NCI-H524 treated with DMSO at 0.1 percent for 48 hours (cell line): ENCODE results near the gene RANGAP1.
A peak's percentile ranks its signal among the peaks of the same experiment; 100 is the strongest.
"Not testable (repeated sequence)": the region's sequence is repeated elsewhere in the genome, so short reads cannot be mapped to it uniquely, and the experiment has no call there.

Source experiments
- DNase-seq: peaks from one replicate; lab custom pipeline; 2025; lab: John Stamatoyannopoulos, UW

Gene RANGAP1

DNA sequence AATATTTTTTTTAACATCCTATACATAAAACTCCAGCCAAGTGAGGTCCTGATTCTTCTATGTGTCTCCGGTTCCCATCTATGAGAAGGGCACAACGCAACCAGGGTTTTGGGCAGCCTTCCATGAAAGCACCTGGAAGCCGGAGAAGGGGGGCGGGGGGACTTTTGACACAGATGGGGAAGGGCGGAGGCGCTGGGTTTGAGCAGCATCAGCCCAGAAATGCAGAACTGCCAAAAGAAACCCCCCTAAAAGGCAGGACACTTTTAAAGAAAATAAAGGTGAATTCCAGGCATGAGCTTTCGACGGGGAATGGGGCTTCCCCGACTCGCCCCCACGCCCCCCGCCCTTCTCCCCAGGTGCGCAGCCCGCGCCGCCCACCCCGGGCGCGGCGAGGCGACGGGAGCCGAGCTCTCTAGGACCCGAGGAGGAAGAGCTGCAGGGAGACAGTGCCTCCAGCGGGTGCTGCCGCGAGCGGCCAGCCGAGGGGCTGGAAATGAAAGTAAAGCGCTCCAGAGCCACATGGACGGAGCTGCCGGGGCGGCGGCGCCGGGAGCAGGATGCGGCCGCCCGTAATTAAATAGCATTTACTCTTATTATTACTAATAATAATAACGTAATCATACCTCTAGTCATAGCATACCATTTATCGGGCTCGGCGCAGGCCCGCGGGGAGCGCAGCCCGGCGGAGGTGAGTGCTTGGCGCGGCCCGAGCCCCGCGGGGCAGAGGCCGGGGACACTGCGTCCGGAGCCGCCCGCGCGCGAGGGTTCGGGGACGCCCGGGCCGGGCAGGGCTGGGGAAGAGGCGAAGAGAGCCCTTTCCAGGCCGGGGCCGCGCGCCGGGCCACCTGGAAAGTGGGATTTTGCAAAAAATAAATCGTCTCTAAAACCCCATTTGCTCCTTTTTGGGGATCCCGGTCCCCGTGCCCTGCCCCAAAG is 15.4 kb upstream of the RANGAP1 start, which contains the start of gene ZC3H7B:
ZC3H7B (plus strand) TSS at position 441 of the 936 bp plus-strand sequence. CDS start 19,136 bp downstream, outside the sequence.
- peak; percentile 21 for DNase-seq

DNA sequence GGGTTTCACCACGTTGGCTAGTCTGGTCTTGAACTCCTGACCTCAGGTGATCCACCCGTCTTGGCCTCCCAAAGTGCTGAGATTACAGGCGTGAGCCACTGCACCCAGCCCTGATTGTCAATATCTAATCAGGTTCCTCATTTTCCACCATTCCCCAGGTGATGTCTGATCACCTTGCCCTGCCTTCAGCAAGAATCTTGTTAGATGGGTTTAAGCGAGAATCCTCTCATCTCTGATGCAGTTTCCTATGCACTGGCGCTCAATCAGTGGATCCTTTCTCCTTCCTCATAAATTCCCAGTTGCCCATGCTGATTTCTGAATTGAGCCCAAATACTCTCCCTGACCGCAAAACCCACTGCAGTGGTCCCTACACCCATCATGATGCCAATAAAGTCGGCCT is 14.7 kb upstream of the RANGAP1 start:
- DNase-seq = no peak

DNA sequence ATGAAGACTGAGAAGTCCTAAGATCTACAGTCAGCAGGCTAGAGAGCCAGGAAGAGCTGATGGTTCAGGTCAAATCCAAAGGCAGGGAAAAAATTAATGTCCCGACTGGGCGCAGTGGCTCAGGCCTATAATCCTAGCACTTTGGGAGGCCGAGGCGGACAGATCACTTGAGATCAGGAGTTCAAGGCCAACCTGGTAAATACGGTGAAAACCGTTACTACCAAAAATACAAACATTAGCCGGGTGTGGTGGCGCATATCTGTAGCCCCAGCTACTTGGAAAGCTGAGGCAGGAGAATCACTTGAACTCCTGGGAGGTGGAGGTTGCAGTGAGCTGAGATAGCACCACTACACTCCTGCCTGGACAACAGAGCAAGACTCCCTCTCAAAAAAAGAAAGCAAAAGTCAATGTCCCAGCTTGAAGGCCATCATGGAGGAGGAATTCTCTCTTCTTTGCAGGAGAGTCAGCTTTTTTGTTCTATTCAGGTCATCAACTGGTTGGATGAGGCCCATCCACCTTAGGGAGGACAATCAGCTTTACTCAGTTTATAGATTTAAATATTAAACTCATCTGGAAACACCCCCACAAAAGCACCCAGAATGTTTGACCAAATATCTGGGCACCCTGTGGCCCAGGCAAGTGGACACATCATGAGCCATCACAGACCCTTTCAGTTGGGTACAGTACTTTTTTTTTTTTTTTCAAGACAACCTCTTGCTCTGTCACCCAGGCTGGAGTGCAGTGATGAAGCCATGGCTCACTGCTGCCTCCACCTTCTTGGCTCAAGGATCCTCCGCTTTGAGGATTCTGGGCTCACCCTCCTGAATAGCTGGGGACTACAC is 11.1 kb upstream of the RANGAP1 start:
- no peak for DNase-seq

DNA sequence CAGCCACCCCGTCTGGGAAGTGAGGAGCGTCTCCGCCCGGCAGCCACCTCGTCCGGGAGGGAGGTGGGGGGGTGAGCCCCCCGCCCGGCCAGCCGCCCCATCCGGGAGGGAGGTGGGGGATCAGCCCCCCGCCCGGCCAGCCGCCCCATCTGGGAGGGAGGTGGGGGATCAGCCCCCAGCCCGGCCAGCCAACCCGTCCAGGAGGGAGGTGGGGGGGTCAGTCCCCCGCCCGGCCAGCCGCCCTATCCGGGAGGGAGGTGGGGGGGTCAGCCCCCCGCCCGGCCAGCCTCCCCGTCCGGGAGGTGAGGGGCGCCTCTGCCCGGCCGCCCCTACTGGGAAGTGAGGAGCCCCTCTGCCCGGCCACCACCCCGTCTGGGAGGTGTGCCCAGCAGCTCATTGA is 8.8 kb upstream of the RANGAP1 start:
- not testable (repeated sequence) for DNase-seq

DNA sequence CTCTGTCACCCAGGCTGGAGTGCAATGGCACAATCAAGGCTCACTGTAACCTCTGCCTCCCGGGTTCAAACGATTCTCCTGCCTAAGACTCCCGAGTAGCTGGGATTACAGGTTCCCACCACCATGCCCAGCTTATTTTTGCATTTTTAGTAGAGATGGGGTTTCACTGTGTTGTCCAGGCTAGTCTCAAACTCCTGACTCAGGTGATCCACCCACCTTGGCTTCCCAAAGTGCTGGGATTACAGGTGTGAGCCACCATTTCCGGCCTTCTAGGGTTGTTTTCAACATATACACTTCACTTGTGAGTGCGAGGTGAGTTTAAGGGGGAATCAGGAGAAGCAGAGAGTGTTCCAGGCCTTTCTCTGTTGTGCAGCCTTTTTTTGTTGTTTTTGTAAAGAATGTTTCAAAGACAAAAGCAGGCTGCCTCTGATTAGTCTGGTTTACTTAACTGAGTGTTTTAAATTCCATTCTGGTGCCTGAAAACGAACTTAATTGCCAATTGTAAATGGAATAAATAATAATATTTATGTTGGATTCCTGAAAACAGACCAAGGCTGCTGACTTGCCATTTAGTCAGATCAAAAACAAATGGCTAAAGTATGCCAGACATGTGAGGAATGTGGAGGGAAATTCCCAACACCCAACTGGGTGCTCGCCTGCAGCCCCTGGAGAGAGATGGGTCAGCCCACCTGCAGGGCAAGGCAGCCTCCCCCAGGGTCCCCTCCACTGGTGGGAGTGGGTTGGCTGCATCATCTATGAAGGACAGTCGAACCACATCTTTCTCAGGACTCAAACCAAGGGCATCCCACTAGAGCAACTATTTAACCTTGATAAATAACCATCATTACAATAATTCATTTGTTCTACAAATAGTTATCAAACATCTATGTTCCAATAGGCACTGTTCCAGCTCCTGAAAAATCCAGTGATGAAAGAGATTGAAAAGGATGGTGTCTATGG is 4.6 kb upstream of the RANGAP1 start:
- DNase-seq = no peak

DNA sequence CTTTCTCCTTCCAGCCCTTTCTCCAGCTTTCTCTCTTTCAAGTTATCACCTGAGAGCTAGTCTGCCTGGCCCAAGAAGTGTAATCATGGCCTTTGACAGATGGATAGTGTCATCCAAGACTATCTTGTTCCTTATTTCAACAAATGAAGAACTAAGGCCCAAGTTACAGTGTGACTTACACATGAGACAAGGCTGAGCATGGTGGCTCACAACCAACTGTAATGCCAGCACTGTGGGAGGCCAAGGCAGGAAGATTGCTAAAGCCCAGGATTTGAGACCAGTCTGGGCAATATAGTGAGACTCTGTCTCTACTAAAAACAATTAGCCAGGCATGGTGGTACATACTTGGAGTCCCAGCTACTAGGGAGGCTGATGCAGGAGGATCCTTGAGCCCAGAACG is 3.7 kb upstream of the RANGAP1 start:
- no peak for DNase-seq

DNA sequence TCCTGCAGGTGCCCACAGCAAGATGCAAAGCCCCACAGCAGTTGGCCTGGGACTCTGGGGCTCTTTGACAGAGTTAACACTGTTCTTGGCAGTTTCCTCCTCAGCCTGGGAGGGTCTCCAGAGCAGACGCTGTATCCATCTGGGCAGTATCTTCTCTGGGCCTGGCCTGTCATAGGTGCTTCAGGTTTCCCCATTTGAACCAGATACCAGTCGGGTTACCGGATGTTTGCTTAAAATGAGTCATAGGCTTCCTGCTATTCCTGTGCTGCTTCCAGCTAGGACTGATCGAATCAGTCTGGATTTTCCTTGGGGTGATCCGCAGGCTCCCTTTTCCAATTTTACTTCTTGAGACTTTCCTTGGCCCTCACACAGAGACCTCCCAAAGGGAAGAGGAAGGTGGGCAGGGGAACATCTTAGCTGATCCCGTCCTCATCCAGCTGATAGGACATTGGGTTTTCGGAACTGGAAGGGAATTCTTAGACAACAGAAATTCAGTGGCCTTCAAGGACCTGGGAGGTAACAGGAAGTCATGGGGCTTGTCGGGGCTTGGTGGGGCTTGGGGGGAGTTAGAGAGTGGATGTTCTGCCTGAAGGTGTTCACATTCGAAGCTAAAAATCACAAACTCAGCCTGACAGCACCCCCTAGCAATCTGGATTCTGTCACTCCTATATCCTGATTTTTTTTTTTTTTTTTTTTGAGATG is 2.4 kb upstream of the RANGAP1 start:
- DNase-seq = no peak

DNA sequence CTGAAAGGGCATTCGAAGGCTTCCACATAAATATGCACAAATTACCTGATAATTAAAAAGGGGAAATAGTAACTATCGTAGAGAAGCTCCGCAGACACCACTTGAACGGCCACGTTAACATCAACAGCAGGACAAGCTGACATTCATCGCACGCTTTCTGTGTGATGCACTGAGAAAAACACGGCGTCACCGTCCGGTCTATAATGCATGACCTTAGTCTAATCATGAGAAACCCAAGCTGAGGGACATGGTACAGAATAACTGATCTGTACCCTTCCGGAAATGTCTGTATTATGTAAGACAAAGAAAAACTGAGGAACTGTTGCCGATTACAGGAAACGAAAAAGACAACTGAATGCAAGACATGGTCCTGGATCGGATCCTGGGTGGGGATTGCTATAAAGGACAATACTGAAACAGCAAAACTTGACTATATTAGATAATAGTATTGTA is 678 bp upstream of the RANGAP1 start:
- no peak for DNase-seq

DNA sequence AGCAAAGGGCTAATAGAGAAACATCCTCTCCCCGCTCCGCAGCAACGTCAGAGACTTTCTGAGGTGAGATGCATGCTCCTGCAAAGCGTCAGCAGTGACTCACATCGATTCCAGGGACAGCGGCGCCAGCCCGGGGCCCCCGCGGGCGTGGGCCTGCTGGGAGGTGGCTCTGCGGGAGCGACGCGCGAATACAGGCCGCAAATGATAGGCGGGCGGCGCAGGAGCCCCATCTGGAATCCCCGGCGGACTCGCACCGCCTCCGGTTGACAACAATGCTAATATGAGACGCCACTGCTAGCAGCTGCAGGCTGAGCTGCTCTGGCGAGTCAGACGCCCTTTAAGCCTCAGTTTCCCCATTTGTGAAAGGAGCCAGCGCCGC is 557 bp downstream of the RANGAP1 start:
- no peak for DNase-seq

DNA sequence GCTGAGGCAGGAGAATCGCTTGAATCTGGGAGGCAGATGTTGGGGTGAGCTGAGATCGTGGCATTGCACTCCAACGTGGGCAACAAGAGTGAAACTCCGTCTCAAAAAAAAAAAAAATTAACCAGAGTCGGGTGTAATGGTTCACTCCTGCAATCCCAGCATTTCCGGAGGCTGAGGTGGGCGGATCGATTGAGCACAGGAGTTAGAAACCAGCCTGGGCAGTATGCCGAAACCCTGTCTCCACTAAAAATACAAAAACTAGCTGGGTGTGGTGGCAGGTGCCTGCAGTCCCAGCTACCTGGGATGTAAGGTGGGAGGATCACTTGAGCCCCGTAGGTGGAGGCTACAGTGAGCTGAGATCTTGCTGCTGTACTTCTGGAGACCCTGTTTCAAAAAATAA is 1.5 kb downstream of the RANGAP1 start:
- no peak for DNase-seq

DNA sequence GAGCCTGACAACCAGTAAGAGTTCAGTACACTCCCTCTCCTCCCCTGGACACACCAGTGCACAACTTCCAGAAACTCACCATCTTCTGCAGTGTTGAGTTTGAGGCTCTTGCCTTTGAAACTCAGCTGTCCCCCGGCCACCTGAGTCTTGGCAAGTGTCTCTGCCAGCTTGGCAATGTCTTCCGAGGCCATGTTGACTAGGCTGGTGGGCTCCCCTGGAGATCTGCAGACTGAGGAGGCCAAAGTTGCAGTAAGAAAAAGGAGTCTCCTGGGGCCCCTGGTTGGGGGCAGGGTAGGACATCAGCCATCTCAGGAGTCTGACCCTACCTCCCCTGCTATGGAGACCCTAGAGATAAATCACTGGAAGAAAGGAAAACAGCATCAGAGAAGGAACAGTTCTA is 5.1 kb downstream of the RANGAP1 start:
- DNase-seq = no peak

DNA sequence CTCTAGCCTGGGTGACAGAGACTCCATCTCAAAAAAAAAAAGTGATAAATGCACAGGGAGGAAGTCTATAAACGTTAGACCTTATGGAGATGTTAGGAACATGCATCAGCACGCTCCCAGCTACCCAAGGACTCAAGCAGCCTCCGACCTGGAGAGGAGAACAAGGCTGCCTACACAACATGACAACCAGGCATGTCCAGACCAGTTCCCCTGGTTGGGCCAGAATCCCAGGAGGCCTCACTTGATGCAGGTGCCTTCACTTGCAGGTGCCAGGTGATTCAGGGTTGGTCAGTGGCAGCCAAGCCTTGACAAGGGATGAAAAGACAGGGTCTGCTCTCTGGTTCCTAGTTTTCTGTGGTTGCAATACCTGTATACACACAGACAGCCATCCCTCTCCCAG is 5.9 kb downstream of the RANGAP1 start:
- no peak for DNase-seq

DNA sequence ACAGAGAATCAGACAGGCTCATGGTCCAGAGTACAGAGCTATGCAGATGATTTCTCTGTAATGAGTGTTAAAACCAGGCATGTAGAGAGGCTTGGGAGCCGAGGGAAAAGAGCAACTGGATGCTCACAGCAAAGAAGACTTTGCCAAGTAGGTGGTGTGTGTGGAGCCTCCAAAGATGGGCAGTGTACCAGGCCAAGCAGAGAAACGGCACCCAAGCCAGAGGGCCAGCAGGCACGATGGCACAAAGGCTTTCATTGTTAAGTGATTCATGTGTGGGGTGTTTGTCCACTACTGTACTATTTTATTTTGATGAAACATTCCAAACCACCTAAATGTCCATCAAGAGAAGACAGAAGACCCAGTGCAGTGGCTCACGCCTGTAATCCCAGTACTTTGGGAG is 11.1 kb downstream of the RANGAP1 start:
- no peak for DNase-seq

DNA sequence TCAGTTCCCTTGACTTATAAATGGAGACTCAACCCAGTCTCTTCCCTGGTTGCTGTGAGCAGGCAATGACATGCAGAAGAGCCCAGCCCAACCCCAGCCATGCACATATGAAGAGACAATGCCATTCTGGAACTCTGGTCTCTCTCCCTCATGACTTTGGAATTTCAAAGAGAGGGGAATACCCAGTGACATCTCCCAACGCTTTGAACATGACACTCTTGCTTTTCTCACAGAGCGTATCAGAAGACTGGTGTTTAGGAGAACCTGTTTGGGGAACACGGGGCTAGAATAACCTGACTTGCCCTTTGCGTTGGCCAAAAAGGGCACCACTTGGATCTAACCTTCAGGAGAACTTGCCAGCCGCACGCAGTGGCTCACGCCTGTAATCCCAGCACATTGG is 12.9 kb downstream of the RANGAP1 start:
- no peak for DNase-seq

DNA sequence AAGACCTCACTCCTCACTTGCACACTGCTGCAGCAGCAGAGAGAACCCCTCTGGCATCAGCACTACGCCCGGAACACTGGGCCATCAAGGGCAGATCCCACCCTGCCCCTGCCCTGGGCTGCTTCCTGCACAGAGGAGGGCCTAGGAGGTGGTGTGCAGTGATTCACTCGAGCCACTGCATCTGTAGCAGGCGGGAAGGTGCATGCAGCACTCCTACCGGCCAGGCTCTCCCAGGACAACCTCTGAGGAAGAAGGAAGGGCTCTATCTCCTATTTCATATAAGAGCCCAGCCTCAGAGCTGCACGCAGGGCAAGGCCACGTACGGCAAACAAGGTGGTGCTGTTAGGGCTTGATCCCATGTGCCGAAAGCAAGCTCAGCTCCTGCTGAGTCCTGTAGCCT is 14.2 kb downstream of the RANGAP1 start:
- no peak for DNase-seq

DNA sequence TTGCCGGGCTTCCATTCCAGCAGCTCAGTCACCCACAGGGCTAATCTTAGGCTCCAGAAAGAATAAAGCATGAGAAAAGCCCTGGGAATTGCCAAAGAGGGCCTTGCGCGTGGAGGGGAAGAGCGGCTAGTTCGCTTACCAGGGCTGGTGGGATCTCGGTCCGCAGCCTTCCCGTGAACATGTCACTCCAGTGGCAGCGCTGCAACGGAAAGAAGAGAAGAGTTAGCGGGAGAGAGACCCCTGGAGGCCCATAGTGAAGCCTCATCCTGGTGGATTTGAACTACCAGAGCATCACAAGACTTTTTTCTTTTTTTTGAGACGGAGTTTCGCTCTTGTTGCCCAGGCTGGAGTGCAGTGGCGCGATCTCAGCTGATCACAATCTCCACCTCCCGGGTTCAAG is 18.0 kb downstream of the RANGAP1 start:
- no peak for DNase-seq

DNA sequence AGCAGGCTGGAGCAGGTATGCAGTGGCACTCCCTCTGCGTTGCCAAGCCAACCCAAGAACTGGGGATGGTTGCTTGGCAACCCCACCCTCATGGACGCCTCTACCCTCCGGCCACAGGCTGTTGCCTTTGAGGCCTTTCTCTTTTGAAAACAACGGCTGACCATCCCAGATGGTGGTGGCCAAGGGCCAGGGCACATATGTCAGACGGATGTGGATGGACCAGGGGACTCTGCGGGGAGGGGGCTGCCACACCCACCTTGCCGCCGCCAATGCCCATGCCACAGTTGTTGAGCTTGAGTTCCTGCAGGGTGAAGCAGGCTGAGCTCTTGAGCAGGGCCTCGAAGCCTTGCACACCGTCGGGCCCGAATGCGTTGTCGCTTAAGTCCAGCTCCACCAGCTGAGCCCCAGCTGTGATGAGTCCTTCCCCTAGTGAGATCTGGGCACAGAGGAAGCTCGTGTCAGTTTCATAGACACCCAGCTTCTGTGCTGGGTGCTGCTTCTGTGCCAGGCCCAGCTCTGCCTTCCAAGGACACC is 21.5 kb downstream of the RANGAP1 start:
- no peak for DNase-seq

DNA sequence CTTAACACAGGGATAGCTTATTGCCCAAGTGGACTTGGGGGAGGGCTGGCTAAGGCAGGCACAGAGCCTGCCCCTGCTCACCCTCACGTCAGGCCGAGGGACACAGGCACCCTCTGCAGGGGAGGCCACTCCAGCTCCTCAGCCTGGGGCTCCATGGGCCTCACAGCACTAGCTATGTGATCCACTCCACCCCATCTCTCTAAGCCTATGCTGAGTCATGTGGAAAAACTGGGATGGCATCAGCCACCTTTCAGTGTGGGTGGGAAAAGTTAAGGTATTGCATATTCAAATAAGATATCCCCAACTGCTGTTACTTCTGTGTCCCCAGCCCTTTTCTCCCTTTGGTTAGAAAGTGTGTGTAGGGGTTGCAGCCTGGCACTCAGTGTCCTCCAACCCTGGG is 22.3 kb downstream of the RANGAP1 start:
- DNase-seq = no peak

DNA sequence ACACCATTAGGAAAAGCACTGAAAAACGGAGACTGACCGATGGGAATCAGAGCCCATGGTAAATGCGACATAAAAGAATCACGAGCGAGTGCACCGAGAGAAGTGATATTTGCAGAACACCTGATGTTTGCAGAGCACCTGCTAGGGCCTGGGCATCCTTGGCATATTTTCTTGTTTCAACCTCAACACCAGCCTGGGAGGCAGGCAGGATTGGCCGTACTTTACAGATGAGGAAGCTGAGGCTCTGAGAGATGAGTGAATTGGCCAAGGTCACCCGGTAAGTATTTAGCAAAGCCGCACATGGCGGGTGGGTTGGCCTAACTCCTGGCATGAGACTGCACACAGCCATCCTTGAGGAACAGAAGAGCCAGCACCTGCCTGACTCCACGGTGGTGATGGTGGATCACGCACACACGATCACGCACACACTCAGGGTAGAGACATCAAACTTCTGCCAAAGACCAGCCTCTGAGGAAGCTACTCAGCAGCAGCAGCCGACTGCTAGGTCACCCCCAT is 23.7 kb downstream of the RANGAP1 start:
- DNase-seq = no peak

DNA sequence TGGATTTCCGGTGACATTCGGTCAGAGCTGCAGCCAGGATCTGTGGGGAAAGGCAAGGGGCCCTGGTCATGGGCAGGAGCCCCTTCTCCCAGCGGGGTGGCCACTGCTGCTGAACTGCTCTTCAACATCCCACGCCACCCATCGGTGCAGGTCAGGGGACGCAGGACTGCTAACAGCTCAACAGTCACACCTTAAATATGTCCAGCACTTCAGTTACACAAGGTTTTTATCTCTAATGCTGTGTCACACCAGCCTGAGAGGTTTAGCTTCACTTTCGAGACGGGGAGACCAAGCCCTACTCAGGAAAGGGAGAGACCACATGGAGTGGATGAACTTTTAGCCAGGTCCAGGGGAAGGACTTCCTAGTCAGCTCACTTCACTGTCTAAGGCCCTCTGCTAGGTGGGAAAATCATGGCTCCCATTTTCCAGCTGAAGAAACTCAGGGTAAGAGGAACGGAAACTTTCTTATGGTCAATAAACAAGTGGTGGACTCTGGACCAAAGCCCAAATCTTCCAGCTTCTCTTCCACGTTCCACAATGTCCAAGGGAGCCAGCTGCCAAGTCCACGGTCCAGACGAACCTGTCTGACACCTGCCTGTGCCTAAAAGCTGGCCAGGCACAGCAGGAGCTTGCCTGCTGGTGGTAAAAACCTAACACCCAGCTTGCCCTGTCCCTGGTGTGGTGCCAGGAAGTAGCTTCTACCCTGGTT is 24.3 kb downstream of the RANGAP1 start:
- no peak for DNase-seq
